HL-60/S4 treated with retinoic acid at 250 ng/mL for 4 days and 3 days (cell line): ENCODE results near the gene FARS2.

ENCODE experiments used
- in situ Hi-C: fragments of 300-500 bp; cut with MboI; formaldehyde crosslinking; loops from 2 replicates; pipeline ENCODE4 v1.7.0; 2022; ENCODE audit warnings: low sequenced_read_pairs

The FARS2 gene

DNA sequence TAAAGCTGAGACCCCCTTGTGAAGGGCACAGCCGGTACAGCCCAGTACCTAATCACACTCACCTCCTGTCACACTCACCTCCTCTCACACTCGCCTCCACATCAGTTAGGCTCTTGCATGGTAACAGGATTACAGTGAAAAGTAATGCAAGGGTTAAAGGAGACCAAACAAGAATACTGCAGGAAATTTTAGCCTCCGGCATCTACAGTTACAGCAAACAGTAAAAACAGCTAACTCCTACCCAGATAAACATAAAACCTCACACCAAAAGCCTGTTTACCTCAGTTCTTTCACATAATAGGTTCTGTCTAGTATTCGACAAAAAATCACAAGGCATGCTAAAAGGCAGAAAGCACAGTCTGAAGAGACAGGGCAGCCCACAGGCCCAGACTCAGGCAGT lies 55.6 kb downstream of the FARS2 start:
- in situ Hi-C loops = no loop called here

DNA sequence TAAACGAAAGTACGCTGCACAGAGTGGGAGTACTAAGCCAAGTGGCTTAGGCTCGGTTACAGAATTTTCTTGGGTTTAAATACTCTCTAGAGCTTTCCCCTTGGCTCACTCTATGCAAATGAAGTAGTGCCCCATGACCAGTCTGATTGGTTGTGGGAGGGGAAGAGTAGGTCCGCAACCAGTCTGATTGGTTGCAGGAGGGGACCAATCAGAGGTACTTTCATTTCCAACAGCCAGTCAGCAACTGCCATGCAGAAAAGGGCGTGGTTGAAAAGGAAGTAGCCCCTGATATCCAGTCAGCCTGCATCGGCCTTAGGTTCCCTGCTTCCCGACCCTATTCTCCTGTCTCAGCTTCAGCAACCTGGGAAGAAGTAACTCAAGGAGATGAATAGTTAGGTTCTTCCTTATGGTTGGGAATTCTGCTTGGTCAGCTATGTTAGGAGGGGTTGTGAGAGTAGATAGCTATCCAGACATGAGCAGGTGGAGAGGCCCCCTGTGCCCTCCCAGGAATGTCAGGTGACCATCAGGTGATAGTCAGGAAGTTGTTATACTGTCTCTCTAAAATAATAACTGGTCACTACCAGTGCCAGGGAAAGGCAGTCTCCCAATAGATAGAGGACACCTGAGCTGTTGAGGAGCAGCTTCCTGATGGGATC lies 57.4 kb downstream of the FARS2 start:
- in situ Hi-C loops = no loop called here

DNA sequence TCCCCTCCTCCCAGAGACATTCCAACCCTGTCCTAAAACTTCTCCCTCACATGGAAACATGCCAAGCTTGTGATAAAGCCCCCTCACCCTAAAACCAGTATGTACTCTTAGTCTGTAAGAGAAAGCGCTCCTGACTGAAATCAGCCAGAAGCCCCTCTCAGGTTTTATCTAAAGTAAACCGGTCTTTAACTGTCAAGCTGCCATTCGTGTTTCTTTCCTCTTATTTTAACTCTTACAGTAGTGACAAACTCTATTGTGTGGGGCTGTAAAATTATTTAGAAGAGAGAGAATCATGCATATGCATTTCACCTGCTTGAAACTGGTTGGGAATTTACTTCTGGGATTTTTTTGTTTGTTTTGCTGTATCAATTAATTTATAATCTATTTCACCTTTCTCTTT lies 62.7 kb downstream of the FARS2 start:
- in situ Hi-C loops = no loop called here

DNA sequence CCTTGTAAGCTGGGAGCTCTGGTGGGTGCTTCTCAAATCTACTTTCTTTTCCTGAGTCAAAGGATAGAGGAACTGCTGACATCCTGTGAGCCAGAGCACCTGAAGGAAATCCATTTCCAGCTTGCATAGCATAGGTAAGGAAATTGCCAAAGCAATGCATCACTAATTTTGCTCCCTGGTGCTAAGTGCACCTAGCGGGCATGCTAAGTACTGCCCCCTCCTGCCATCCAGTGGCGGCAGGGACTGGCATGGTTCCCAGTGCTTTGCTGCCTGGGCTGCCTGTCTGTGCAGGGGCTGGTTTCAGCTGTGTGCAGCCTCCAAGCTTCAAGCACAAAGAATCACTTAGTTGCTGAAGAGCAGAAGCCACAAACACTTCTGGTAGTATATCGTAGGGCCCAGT lies 63.9 kb downstream of the FARS2 start:
- in situ Hi-C loops = no loop called here

DNA sequence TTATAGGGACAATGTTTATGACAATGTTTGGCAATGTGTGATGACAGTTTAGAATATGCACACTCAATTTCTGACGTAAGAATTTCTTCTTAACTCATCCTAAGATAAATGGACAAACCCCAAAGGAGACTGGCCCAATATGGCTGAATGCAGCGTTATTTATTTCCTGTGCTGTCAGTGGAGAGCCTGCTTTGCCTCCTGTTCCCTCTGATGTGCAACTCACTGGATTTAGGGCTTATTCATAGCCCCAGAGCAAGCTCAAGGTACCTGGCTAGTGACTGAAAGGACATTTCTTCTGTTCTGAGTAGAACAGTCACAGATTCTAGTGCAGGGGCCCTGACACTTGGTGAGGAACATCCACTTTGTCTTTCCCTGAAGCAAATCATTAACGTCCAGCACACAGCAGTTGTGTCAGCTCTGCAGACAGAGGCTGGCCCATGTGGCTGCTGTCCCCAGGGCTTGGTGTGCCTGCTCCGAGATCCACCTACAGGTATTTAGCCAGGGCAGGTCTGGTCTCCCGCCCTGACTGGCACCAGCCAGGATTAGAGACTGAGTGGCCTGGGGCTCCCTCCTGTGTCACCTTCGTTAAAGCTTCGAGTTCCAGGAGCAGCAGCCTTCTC lies 64.8 kb downstream of the FARS2 start:
- in situ Hi-C loops = no loop called here

DNA sequence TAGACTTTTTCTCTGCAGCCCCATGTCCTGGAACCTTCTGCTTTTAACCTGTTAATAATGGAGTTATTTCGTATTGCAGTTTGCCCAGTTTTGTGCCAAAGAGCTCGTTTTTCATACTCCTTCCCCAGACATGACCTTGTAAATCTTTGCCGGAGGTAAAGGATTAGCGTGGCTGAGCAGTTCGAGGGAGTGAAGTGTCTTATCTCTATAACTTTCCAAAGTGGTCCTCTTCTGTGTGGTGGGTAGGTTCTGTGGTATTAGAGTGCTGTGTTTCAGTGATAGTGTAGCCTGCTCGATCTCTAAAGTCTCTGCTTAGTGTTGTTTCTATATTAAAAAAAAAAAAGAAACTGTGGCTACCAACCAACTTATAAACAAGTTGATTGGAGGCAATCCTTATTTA lies 67.5 kb downstream of the FARS2 start:
- in situ Hi-C loops = no loop called here

DNA sequence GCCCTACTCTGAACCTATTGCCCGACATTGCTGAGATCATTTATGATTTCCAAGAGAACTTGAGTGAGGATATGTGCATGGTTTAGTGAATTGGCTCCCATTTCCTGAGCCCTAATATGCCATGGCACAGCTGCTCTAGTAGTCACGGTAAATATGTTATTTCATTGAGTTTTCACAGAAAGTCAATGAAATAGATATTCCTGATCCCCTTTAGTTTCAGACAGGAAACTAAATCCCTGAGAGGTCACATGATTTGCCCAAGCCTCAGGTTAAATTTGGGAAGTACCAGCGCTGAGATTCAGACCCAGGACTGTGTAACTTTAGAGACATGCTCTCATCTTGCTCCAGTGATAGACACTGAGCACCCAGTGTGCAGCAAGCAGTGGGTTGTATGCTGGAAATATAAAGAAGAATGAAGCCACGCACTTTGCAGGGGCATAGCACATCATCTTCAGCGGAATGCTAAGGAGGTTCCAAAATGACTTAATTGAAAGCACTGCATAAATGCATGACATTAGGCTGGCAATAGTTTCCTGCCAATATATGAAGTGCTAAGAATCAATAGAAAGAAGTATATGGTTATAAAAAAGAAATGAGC lies 70.6 kb downstream of the FARS2 start:
- in situ Hi-C loops = no loop called here

DNA sequence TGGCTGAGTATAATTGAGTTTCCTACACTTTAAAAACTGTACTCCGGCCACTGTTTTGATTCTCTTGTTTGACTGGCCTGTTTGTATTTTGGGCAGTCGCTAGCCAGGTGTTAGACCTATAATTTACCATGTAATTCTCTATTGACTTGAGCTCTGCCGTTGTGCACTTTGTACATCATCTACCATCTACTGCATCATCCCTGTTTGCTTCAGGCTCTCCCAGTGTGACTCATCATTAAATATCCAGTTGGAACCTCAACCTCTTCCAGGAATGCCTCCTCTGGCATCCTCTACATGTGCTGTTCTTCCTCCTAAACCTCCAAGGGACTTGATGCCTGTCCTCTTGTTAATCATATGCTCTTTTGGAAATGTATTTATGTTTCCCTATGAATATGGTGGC lies 72.3 kb downstream of the FARS2 start:
- in situ Hi-C loops = no loop called here

DNA sequence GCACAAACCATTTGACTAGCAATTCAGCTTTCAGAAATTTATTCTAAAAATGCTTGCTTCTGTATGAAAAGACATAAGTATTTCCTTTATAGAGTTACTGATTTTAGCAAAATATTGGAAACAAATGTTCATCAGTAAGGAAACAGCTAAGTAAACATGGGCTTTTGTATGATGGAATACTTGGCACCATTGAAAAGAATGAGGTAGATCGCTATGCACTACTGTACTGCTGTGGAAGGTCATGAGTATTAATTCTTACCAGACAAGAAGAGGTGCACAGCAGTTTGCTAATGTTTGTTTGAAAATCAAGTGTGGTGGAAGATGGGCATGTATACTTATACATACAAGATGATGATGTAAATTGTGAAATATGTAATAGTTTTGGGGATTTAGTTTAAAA lies 73.0 kb downstream of the FARS2 start:
- in situ Hi-C loops = no loop called here

DNA sequence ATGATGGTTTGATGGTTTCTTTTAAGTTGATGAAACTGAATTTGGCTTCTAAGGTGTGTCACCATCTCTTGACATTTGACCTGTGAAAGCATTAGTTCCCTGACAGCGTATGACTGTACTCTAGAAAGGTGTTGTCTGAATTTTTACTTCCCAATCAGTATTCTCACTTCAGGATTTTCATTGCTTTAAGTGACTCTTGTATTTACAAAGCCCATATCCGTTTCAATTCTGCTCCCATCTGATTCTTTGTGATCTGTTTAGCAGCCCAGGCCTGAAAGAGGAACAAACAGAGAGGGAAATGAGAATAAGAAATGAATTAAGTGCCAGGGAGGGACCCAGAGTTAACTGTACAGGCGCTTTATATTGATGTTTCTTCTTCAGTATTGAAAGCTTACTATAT lies 73.7 kb downstream of the FARS2 start:
- in situ Hi-C loops = no loop called here

DNA sequence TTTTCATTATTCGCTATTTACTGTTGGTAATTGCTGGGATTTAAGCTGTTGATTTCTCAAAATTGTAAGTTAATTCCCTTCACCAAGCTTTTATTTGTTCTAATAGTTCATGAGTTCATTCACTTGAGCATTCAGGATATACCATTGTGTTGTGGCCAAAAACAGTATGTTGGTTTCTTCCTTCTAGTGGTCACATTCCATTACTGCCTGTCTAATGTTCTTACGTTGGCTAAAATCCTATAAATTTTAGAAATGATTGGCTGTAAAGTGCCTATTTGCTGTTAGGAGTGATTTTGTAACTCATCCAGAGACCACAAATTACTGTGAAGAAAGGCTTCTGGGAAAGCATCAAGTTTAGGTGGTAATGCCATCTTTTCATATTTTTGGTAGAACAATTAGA lies 76.3 kb downstream of the FARS2 start:
- in situ Hi-C loops = no loop called here

DNA sequence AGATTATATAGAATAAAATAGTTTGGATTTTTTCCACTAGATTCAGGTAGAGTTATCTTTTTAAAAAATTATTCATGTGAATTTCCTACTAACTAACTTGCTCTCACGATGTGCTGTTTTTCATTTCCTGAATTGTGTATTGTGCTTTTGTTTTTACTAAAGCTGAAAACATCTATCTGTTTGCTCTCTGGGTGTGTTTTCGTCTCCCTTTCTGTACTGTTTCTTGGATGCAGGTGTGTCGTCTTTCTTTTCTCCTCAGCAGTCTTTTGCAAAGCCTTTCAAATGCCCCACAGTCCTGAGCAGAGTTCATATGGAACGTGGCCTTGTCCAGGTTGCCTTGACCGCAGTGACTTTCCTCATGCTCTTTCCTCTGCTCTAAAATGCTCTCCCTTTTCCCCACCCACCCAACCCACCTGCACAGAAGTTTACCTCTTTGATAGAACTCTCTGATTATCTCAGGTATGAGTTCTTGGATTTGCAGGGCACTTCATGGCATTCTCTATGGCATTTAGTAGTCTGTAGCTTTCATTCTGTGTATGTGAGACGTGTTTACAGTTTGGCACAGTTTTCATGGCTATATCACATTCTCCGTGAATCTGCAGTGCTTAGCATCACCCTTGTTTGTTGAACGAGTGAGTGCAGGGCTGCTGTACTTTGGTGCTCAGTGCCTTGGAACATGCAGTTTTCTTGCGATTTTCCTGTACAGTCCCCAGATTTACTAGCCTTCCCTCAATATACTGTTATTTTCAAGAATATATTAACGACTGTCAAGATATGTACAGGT lies 77.1 kb downstream of the FARS2 start:
- in situ Hi-C loops = no loop called here

DNA sequence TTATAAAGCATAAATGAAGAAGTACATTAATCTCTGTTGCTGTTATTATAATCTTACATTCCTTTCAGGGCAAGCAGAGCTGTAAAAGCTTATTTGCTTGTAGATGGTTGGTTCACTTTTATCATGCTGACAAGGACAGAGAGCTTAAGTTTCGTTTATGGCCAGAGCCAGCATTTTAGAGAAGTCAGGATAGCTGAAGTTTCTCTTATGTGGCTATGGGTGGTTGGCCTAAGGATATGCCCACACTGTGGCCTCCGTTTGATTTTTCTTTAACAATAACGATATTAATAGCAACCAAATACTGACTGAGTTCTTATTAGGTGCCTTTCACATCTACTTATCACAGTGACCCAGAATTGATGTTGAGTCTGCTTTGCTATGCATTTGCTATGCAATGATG lies 78.5 kb downstream of the FARS2 start:
- in situ Hi-C loops = no loop called here

DNA sequence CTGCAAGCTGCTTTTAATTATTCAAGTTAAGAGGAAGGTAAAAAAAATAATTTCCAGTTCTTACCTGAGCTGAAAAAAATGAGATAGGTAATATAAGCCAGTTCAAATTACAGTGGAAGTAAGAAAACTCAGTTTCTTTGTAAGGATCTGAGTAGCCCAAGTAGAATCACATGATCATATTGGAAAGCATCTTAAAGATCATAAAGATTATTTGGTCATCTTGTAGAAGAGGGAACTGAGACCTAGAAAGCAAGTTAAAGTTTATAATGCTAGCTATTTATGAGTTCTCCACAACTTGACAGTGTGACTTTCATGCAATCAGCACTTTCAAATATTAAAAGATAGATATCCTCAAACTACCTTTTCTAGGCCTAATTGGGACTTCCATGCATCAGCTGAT lies 80.5 kb downstream of the FARS2 start:
- in situ Hi-C loops = no loop called here

DNA sequence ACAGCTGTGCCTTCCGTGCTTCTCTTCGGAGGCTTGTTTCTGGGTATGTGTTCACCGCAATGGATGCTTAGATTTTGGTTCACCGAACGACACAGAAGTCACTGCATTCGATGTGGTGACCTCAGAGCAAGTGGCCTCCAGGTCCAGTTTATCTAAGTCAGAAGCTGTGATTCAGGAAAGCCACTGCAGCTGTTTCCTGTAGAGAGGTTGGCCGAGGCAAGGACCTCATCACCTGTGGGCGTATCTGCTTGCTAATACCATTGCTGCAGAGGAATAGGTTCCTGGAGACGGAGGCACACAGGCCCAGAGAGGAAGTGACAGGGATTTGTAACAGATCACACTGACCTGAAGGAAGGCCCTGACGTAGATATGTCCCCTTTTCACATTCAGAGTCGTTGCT lies 82.7 kb downstream of the FARS2 start:
- in situ Hi-C loops = no loop called here

DNA sequence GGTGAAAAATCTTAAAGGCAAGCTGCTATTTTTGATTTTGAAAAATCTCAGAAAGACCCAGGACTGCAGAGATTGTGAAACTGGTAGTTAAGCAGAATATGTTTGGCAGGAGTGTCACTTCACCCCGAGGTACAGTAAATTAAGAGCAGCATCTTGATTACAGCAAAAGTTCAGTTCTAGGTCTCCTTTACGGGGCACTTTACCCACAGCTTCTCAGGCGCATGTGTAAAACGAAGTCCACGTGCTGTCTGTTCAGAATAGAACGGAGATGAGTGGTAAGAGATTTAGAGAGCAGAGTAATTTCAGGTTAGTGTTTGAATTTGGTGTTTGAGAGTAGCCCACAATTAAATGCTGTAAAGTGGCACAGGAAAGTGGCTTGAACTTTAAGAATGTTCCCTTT lies 84.0 kb downstream of the FARS2 start:
- in situ Hi-C loops = no loop called here

DNA sequence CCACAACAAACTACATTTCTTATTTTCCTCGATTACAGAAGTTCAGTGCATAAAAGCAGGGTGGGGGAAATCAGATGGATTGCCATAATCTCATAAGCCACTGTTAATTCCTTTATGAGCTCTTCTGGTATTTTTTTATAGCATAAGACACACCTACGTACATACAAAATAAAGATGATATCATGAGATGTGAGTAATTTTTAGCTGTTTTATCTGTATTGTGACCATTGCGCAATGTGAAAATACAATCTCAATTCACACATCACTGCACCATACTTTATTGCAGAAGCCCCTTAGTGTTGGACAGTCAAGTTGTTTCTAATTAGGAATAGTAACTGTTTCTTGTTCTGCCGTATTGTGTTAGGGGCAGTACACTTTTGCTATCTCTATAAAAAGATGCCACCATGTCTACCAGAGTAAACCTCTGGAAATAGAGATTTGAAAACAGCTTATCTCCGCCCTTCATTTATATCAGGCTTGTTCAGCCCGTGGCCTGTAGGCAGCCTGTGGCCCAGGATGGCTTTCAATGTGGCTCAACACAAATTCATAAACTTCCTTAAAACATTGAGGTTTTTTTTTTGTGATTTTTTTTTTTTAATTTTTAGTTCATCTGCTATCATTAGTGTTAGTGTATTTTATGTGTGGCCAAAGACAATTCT lies 90.4 kb downstream of the FARS2 start:
- in situ Hi-C loops = no loop called here

DNA sequence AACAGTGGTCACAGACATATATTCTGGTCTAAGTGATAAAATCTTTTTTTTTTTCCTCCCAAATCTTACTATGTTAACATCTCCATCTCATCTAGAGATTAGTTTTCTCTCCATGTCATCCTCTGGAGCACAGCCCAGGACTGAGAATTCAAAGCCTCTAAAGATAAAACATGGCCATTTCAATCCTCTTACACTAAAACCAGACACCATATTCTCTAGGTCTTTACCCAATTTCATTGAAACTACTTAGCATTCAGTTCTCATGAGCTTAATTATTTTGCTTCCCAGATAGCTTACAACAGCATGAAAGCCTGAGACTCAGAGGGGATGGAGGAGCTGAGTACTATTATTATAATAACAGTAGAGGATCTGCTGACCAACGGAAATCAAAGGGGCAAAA lies 92.7 kb downstream of the FARS2 start:
- in situ Hi-C loops = no loop called here

DNA sequence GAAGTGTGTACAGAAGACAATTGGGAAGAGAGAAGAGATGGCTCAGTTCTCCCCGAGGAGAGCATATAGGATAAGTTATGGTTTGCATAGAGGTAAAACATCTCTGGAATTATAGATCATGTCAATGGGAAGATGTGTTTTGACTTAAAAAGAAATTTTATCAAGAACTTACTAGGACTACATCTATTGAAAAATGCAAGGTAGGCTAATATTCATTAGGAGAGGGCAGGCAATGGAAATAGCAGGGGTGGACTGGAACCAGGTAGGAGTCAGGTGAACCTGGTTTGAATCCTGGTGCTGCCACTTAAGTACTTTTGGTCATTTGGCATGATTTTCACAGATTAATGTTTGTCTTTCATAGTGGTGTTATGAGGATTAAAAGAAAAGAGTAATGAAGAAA lies 96.2 kb downstream of the FARS2 start:
- in situ Hi-C loops = no loop called here

DNA sequence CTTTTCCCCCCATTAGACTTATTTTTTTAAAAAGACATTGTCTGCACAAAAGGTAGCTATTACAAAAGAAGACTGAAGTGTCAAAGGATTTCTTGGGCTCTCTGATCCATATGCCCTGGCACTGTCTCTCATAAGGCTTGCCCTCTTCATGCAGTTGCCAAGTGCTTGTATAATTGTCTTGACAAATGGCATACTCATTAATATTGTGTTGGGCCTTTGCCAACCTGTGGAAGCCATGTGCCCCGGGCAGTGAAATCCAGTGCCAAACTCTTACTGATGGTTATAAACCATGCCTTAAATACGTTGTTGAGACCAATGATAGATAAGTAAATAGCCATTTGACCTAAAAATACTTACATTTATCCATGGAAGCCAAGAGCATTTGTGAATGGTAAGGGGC lies 98.1 kb downstream of the FARS2 start:
- in situ Hi-C loops = no loop called here

DNA sequence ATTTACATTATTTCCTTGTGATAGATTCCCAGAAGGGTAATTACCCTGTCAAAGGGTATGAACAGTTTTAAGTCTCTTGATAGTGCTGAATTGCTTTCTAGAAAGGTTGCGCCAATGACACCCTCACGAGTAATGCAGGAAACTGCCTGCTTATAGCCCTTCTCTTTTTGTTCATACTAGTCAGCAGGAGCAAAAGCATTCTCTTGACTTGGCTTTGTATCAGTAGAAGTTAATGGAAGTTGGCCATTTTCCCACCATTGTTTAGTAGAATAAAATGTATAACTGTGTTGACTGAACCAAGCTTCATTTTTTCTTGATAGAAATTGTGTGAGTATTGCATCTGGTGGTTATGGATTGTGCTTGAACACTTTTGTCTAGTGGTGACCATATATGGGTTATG lies 100.1 kb downstream of the FARS2 start:
- in situ Hi-C loops = no loop called here
